Lower lobe of right lung (tissue), 2 donors: ENCODE data around the gene CACNG1. TPM values are rescaled to one million over a fixed set of nuclear protein-coding genes. Genes with fewer than 3 reads are reported as not detected.

Experiments used
- ATAC-seq, 2 donors: fragments of 200-7000 bp; cut with Tn5 transposase; one replicate each; pipeline ENCODE4 v1.9.1; 2020 to 2022; ENCODE audit warnings: mild to moderate bottlenecking in 2 of 2, moderate library complexity in 2 of 2
- DNase-seq: peaks from one replicate; pipeline ENCODE4 v3.0.0-alpha.2; 2020
- H3K27ac ChIP-seq: fragments of 200-600 bp; one replicate; pipeline ENCODE4 v1.8.0; 2022
- H3K27me3 ChIP-seq: fragments of 200-600 bp; one replicate; pipeline ENCODE4 v1.8.0; 2022; ENCODE audit warnings: low read depth
- H3K36me3 ChIP-seq: fragments of 200-600 bp; one replicate; pipeline ENCODE4 v1.8.0; 2022; ENCODE audit warnings: mild to moderate bottlenecking
- H3K4me1 ChIP-seq: fragments of 200-600 bp; one replicate; pipeline ENCODE4 v1.8.0; 2022
- H3K4me3 ChIP-seq: fragments of 200-600 bp; one replicate; pipeline ENCODE4 v1.8.0; 2022; ENCODE audit warnings: mild to moderate bottlenecking
- H3K9me3 ChIP-seq: fragments of 200-600 bp; one replicate; pipeline ENCODE4 v1.8.0; 2022
- CTCF ChIP-seq: fragments of 200-600 bp; IDR thresholded peaks from one replicate; pipeline ENCODE4 v1.8.0; 2022; ENCODE audit warnings: antibody characterized with exemption, mild to moderate bottlenecking
- intact Hi-C: fragments of 100-400 bp; cut with DNase I; formaldehyde crosslinking; loops from one replicate; pipeline ENCODE4 v1.11.0; 2022
- total RNA-seq: library from RNA; stranded (reverse); fragmentation: NEBNext Ultra II Directional; extraction: Animal tissue kit (Norgen Biotek cat#: 25700); gene quantifications from one replicate; pipeline ENCODE4 v1.2.1, GENCODE V29; 2021
- donor health status: DM: no; HTN: yes; CAD: no; lungs with severe emphysema.

The CACNG1 gene
- total RNA-seq, 1 donor from 2014 or later, result not detected

DNA sequence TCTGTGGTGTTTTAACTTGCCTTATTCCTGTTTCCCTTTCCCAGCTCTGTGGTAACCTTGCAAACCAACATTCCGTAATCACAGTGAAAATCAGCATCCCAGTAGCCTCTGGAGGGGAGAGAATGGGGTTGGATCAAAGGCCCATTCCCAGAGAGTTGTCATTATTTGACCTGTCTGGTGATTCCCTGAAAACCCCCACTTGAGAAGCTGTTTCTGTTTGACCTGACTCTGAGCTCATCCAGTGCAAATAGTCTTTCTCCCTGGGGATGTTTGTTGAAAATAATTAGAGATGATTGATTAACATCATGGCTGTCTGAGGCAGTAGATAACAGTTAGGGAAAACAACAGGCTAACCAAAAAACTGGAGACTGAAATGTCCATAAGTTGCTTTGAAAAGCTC, 3.0 kb downstream of the CACNG1 start:
- ATAC-seq (no peak), DNase-seq (no peak)
- intact Hi-C loops, result no loop called here
- no peak for TF ChIP-seq CTCF
- Histone ChIP-seq H3K4me3 (no peak overlapping the region), H3K36me3 (no peaks in the 10 kb centered on the region), H3K27ac (no peak overlapping the region), H3K4me1 (no peaks in the 10 kb centered on the region), H3K27me3 (no peaks in the 10 kb centered on the region), H3K9me3 (peaks cover 25% of the 10 kb centered on the region)

DNA sequence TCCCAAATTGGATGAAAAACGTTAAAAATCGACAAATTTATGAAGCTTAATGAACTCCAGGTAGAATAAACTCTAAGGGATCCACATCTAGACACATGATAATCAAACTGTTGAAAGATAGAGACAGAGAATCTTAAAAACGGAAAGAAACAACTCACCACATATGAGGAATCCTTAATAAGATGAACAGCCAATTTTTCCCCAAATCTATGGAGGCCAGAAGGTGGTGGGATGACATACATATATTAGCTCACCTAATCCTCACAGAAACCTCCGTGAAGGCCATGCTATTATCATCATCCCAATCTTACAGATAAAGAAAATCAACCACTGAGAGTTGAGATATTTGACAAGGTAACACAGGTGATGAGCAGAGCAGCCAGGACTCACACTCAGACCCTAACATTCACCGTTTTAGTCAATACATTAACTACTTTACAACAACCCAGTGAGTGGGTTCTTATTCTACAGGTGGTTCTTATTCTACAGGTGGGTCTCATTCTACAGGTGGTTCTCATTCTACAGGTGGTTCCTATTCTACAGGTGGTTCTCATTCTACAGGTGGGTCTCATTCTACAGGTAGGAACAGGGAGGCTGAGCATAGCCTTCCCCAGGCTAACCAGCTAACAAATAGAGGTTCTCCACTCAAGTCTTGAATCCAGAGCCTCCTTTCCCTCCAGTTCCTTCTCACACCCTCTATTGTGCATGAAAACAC, 4.8 kb downstream of the CACNG1 start:
- H3K36me3 ChIP-seq, result no peaks in the 10 kb centered on the region
- no peaks in the 10 kb centered on the region for H3K4me1 ChIP-seq
- H3K4me3 ChIP-seq, result no peak overlapping the region
- DNase-seq (no peak), ATAC-seq (no peak)
- intact Hi-C loops, result no loop called here
- TF ChIP-seq CTCF, result no peak
- H3K9me3 ChIP-seq, result peaks cover 25% of the 10 kb centered on the region
- H3K27me3 ChIP-seq, result no peaks in the 10 kb centered on the region
- no peak overlapping the region for H3K27ac ChIP-seq

- no peaks in the 10 kb centered on the region for H3K27me3 ChIP-seq
- ATAC-seq (no peak), DNase-seq (no peak)
- H3K4me3 ChIP-seq, result no peak overlapping the region
- no peaks in the 10 kb centered on the region for H3K4me1 ChIP-seq
- peaks cover 25% of the 10 kb centered on the region for H3K9me3 ChIP-seq
- no peak overlapping the region for H3K27ac ChIP-seq
- intact Hi-C loops, result no loop called here
- no peak for TF ChIP-seq CTCF
- no peaks in the 10 kb centered on the region for H3K36me3 ChIP-seq
These were observed 5.7 kb downstream of the CACNG1 start for GRCh38 chr17:67050066-67050465.

- intact Hi-C loops, result no loop called here
- Histone ChIP-seq H3K27me3 (no peaks in the 10 kb centered on the region), H3K9me3 (peaks cover 25% of the 10 kb centered on the region), H3K4me1 (no peaks in the 10 kb centered on the region), H3K4me3 (no peak overlapping the region), H3K36me3 (no peaks in the 10 kb centered on the region), H3K27ac (no peak overlapping the region)
- no peak for DNase-seq
- no peak for ATAC-seq
- TF ChIP-seq CTCF, result no peak
These were observed 6.3 kb downstream of the CACNG1 start for GRCh38 chr17:67050471-67051154.

DNA sequence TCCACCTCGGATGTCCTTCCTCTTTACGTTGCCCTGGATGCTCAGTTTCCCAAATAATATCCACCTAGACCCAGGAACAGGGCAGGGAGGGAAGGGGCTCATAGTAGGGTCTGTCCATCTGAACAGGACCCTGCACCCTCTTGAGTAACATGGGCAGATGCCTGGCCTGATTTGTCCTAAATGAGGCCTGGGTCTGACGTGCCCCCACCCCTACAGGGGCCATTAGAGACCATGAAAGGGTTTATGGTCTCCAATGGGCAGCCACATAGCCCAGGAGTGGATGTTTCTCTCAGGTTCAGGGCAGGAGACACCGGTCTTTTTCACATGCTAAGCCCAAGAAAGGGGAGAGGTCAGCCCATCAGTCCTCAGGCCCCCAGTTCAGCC, 6.8 kb downstream of the CACNG1 start:
- intact Hi-C loops, result no loop called here
- no peak for DNase-seq
- no peaks in the 10 kb centered on the region for H3K27me3 ChIP-seq
- H3K4me1 ChIP-seq, result no peaks in the 10 kb centered on the region
- ATAC-seq, result no peak
- peaks cover 25% of the 10 kb centered on the region for H3K9me3 ChIP-seq
- no peak overlapping the region for H3K27ac ChIP-seq
- TF ChIP-seq CTCF, result no peak
- no peak overlapping the region for H3K4me3 ChIP-seq
- no peaks in the 10 kb centered on the region for H3K36me3 ChIP-seq
